Measurements from ENCODE around the gene UGT2B10. TPM values are rescaled to one million over a fixed set of nuclear protein-coding genes. Genes with fewer than 3 reads are reported as not detected.
"Not testable (repeated sequence)": the region's sequence is repeated elsewhere in the genome, so short reads cannot be mapped to it uniquely, and the experiment has no call there.

The UGT2B10 gene
- total RNA-seq (0.05 TPM), polyA plus RNA-seq (0.02 TPM)
- long read RNA-seq, donor 1: 0 reads
- long read RNA-seq, donor 2: 0 reads
- long read RNA-seq, donor 3: 0 reads
- long read RNA-seq, donor 4: 0 reads
- long read RNA-seq, donor 5: 0 reads
- long read RNA-seq, donor 6: 0 reads
- long read RNA-seq, donor 7: 0 reads
- long read RNA-seq, donor 8: 0 reads
- long read RNA-seq, donor 9: 0 reads
- long read RNA-seq, donor 10: 0 reads

DNA sequence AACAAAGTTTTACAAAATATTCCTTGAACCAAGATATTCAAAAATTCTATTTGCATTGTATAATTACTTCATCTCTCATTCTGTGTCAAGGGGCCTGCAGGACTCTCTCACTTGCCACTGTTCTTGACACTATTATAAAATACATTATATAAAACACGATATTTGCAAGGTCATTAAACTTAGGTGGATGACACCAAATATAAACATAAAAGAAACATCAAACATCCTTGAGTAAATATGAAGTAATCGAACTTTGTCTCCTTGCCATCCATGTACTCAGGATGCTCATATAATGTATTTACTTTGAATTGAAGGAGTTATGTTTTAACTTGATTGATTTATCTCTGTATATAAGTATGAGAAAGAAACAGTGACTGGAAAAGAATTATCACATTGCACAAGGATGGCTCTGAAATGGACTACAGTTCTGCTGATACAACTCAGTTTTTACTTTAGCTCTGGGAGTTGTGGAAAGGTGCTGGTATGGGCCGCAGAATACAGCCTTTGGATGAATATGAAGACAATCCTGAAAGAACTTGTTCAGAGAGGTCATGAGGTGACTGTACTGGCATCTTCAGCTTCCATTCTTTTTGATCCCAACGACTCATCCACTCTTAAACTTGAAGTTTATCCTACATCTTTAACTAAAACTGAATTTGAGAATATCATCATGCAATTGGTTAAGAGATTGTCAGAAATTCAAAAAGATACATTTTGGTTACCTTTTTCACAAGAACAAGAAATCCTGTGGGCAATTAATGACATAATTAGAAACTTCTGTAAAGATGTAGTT is at the start of gene UGT2B10:
TSS of gene UGT2B10 (plus strand) at position 378 of the 793 bp plus-strand sequence. CDS start at position 404, 26 bp downstream.
- H3K36me3 ChIP-seq (ENCODE audit: control insufficient read depth in 2 of 2, insufficient read depth in 2 of 2, low read length in 1 of 2); H3K27ac ChIP-seq (ENCODE audit: low read depth in 1 of 2, low read length in 1 of 2); H3K27me3 ChIP-seq (ENCODE audit: control insufficient read depth in 2 of 2, insufficient read depth in 1 of 2, low read length in 1 of 2); DNase-seq (ENCODE audit: low read depth in 6 of 9, low spot score in 9 of 9); H3K9me3 ChIP-seq (ENCODE audit: control insufficient read depth in 2 of 2, insufficient read depth in 1 of 2, low read length in 1 of 2); H3K4me3 ChIP-seq (ENCODE audit: low read length in 2 of 2); H3K4me1 ChIP-seq (ENCODE audit: control insufficient read depth in 2 of 2, insufficient read depth in 2 of 2, low read length in 2 of 2): not testable (repeated sequence)
- 80% methylated on average over 4 of the region's 4 CpGs for WGBS

DNA sequence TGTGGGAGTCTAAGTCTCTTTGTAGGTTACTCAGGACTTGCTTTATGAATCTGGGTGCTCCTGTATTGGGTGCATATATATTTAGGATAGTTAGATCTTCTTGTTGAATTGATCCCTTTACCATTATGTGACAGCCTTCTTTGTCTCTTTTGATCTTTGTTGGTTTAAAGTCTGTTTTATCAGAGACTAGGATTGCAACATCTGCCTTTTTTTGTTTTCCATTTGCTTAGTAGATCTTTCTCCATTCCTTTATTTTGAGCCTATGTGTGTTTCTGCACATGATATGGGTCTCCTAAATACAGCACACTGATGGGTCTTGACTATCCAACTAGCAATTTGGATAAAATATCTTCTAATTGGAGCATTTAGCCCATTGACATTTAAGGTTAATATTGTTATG is 44.0 kb upstream of the UGT2B10 start:
- H3K4me1 ChIP-seq (ENCODE audit: control insufficient read depth in 2 of 2, insufficient read depth in 2 of 2, low read length in 2 of 2); DNase-seq (ENCODE audit: low read depth in 6 of 9, low spot score in 9 of 9); H3K27me3 ChIP-seq (ENCODE audit: control insufficient read depth in 2 of 2, insufficient read depth in 1 of 2, low read length in 1 of 2); H3K36me3 ChIP-seq (ENCODE audit: control insufficient read depth in 2 of 2, insufficient read depth in 2 of 2, low read length in 1 of 2); H3K27ac ChIP-seq (ENCODE audit: low read depth in 1 of 2, low read length in 1 of 2); H3K9me3 ChIP-seq (ENCODE audit: control insufficient read depth in 2 of 2, insufficient read depth in 1 of 2, low read length in 1 of 2); H3K4me3 ChIP-seq (ENCODE audit: low read length in 2 of 2): not testable (repeated sequence)

DNA sequence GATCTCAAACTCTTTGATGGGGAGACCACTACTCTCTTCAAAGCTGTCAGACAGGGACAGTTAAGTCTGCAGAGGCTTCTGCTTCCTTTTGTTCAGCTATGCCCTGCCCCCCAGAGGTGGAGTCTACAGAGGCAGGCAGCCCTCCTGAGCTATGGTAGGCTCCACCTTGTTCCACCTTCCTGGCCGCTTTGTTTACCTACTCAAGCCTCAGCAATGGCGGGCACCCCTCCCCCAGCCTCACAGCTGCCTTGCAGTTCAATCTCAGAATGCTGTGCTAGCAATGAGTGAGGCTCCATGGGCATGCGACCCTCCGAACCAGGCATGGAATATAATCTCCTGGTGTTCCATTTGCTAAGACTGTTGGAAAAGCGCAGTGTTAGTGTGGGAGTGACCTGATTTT is 42.1 kb upstream of the UGT2B10 start:
- 88% methylated on average over 5 of the region's 5 CpGs for WGBS
- no peaks in the 10 kb centered on the region for H3K27me3 ChIP-seq (ENCODE audit: control insufficient read depth in 2 of 2, insufficient read depth in 1 of 2, low read length in 1 of 2)
- DNase-seq (ENCODE audit: low read depth in 6 of 9, low spot score in 9 of 9): no peak
- H3K4me3 ChIP-seq (ENCODE audit: low read length in 2 of 2): no peak overlapping the region
- no peak overlapping the region for H3K27ac ChIP-seq (ENCODE audit: low read depth in 1 of 2, low read length in 1 of 2)
- H3K36me3 ChIP-seq (ENCODE audit: control insufficient read depth in 2 of 2, insufficient read depth in 2 of 2, low read length in 1 of 2): no peaks in the 10 kb centered on the region
- no peaks in the 10 kb centered on the region for H3K9me3 ChIP-seq (ENCODE audit: control insufficient read depth in 2 of 2, insufficient read depth in 1 of 2, low read length in 1 of 2)
- no peaks in the 10 kb centered on the region for H3K4me1 ChIP-seq (ENCODE audit: control insufficient read depth in 2 of 2, insufficient read depth in 2 of 2, low read length in 2 of 2)

DNA sequence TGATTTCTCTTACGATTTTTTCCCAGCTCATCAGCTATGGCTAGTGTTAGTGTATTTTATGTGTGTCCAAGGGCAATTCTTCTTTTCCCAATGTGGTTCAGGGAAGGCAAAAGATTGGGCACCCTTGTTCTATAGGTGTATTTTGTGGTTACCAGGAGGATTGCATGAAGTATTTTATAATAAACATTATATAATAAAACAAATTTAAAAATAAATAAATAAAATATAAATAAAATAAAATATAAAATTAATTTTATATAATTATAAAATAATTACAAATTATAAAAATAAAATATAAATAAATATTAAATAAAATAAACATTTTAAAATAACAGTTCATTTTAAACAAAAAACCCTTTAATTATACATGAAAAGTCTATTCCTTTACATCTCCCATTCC is 35.6 kb upstream of the UGT2B10 start:
- DNase-seq (ENCODE audit: low read depth in 6 of 9, low spot score in 9 of 9): no peak
- WGBS: 92% methylated on average over 1 of the region's 1 CpG
- Histone ChIP-seq H3K4me3 (ENCODE audit: low read length in 2 of 2) (no peak overlapping the region), H3K36me3 (ENCODE audit: control insufficient read depth in 2 of 2, insufficient read depth in 2 of 2, low read length in 1 of 2) (no peaks in the 10 kb centered on the region), H3K9me3 (ENCODE audit: control insufficient read depth in 2 of 2, insufficient read depth in 1 of 2, low read length in 1 of 2) (no peaks in the 10 kb centered on the region), H3K27ac (ENCODE audit: low read depth in 1 of 2, low read length in 1 of 2) (no peak overlapping the region), H3K4me1 (ENCODE audit: control insufficient read depth in 2 of 2, insufficient read depth in 2 of 2, low read length in 2 of 2) (no peaks in the 10 kb centered on the region), H3K27me3 (ENCODE audit: control insufficient read depth in 2 of 2, insufficient read depth in 1 of 2, low read length in 1 of 2) (no peaks in the 10 kb centered on the region)

DNA sequence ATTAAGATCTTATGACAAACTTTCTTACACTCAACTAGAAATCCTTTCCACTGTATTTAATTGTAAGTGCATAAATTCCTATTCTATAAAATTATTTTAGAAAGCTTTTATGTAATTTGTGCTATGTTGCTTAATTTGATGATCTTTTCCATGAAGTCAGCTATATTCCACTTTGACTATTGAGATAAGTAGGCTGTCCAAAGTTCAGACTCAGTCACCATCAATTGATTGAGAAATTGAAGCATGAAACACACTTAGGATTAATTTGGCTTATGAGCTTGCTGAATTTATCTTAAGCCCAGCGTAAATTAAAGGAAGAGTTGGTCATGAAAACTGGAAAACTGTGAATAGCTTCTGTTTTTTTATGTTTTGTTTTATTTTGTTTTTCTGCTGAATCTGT is 18.7 kb upstream of the UGT2B10 start:
- Histone ChIP-seq H3K4me1 (ENCODE audit: control insufficient read depth in 2 of 2, insufficient read depth in 2 of 2, low read length in 2 of 2) (no peaks in the 10 kb centered on the region), H3K36me3 (ENCODE audit: control insufficient read depth in 2 of 2, insufficient read depth in 2 of 2, low read length in 1 of 2) (no peaks in the 10 kb centered on the region), H3K27me3 (ENCODE audit: control insufficient read depth in 2 of 2, insufficient read depth in 1 of 2, low read length in 1 of 2) (no peaks in the 10 kb centered on the region), H3K27ac (ENCODE audit: low read depth in 1 of 2, low read length in 1 of 2) (no peak overlapping the region), H3K9me3 (ENCODE audit: control insufficient read depth in 2 of 2, insufficient read depth in 1 of 2, low read length in 1 of 2) (no peaks in the 10 kb centered on the region), H3K4me3 (ENCODE audit: low read length in 2 of 2) (no peak overlapping the region)
- no peak for DNase-seq (ENCODE audit: low read depth in 6 of 9, low spot score in 9 of 9)
- 89% methylated on average over 1 of the region's 1 CpG for WGBS

DNA sequence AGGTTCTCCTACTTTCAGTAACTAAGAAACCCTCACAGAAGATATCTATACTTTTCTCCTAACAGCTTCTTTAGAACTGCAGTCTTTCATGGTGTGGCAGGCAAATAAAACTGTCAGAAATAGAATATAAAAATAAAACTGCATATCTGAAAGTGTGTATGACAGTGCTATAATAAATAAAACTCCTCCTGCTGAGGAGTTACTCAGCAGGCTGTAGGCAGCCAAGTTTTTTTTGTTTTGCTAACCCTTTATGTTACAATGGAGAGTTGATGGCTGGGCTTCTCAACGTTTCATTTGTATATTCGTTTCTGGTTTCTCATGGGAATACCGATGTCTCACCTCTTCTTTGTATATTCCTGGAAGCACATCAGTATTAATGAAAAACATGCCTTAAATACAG is 18.2 kb upstream of the UGT2B10 start:
- no peak for DNase-seq (ENCODE audit: low read depth in 6 of 9, low spot score in 9 of 9)
- Histone ChIP-seq H3K27me3 (ENCODE audit: control insufficient read depth in 2 of 2, insufficient read depth in 1 of 2, low read length in 1 of 2) (no peaks in the 10 kb centered on the region), H3K4me1 (ENCODE audit: control insufficient read depth in 2 of 2, insufficient read depth in 2 of 2, low read length in 2 of 2) (no peaks in the 10 kb centered on the region), H3K4me3 (ENCODE audit: low read length in 2 of 2) (no peak overlapping the region), H3K36me3 (ENCODE audit: control insufficient read depth in 2 of 2, insufficient read depth in 2 of 2, low read length in 1 of 2) (no peaks in the 10 kb centered on the region), H3K27ac (ENCODE audit: low read depth in 1 of 2, low read length in 1 of 2) (no peak overlapping the region), H3K9me3 (ENCODE audit: control insufficient read depth in 2 of 2, insufficient read depth in 1 of 2, low read length in 1 of 2) (no peaks in the 10 kb centered on the region)
- WGBS: 58% methylated on average over 3 of the region's 3 CpGs

DNA sequence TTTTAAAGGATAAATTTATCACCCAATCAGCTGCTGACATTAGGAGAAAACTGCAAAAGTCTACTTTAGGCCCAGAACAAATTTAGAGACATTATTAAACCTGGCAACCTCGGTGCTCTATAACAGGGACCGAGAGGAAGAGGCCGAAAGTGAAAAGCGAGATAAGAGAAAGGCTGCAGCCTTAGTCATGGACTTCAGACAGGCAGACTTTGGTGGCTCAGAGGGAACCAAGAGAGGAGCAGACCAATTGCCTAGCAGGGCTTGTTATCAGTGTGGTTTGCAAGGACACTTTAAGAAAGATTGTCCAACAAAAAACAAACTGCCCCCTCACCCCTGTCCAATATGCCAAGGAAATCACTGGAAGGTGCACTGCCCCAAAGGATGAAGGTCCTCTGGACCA is 12.8 kb upstream of the UGT2B10 start:
- DNase-seq (ENCODE audit: low read depth in 6 of 9, low spot score in 9 of 9): no peak
- no peaks in the 10 kb centered on the region for H3K27me3 ChIP-seq (ENCODE audit: control insufficient read depth in 2 of 2, insufficient read depth in 1 of 2, low read length in 1 of 2)
- no peaks in the 10 kb centered on the region for H3K4me1 ChIP-seq (ENCODE audit: control insufficient read depth in 2 of 2, insufficient read depth in 2 of 2, low read length in 2 of 2)
- no peak overlapping the region for H3K4me3 ChIP-seq (ENCODE audit: low read length in 2 of 2)
- H3K27ac ChIP-seq (ENCODE audit: low read depth in 1 of 2, low read length in 1 of 2): no peak overlapping the region
- no peaks in the 10 kb centered on the region for H3K36me3 ChIP-seq (ENCODE audit: control insufficient read depth in 2 of 2, insufficient read depth in 2 of 2, low read length in 1 of 2)
- no peaks in the 10 kb centered on the region for H3K9me3 ChIP-seq (ENCODE audit: control insufficient read depth in 2 of 2, insufficient read depth in 1 of 2, low read length in 1 of 2)
- 96% methylated on average over 4 of the region's 4 CpGs for WGBS

DNA sequence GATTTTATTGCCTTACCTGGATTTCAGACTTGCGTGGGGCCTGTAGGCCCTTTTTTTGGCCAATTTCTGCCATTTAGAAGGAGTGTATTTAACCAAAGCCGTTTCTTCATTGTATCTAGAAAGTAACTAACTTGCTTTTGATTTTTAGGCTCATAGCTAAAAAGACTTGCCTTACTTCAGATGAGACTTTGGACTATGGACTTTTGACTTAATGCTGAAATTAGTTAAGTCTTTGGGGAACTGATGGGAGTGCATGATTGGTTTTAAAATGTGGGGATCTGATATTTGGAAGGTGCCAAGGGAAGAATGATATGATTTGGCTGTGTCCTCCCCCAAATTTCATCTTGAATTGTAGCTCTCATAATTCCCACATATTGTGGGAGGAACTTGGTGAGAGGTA is 7.7 kb upstream of the UGT2B10 start:
- no peak for DNase-seq (ENCODE audit: low read depth in 6 of 9, low spot score in 9 of 9)
- Histone ChIP-seq H3K9me3 (ENCODE audit: control insufficient read depth in 2 of 2, insufficient read depth in 1 of 2, low read length in 1 of 2) (no peaks in the 10 kb centered on the region), H3K4me3 (ENCODE audit: low read length in 2 of 2) (no peak overlapping the region), H3K27ac (ENCODE audit: low read depth in 1 of 2, low read length in 1 of 2) (no peak overlapping the region), H3K4me1 (ENCODE audit: control insufficient read depth in 2 of 2, insufficient read depth in 2 of 2, low read length in 2 of 2) (no peaks in the 10 kb centered on the region), H3K36me3 (ENCODE audit: control insufficient read depth in 2 of 2, insufficient read depth in 2 of 2, low read length in 1 of 2) (no peaks in the 10 kb centered on the region), H3K27me3 (ENCODE audit: control insufficient read depth in 2 of 2, insufficient read depth in 1 of 2, low read length in 1 of 2) (no peaks in the 10 kb centered on the region)
- 66% methylated on average over 2 of the region's 2 CpGs for WGBS

DNA sequence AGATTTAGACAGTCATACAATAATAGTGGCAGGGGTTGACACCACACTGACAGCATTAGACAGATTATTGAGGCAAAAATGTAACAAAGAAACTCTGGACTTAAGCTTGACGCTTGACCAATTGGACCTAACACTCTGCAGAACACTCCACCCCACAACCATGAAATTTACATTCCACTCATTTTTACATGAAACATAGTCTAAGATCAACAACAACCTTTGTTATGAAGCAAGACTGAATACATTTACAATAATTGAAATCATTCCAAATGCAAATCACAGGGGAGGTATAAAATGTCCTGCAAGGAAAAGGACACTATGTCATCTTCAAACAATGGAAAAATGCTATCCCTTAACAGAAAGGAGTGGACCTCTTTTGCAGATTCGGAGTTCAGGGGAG is 4.9 kb upstream of the UGT2B10 start:
- no peak for DNase-seq (ENCODE audit: low read depth in 6 of 9, low spot score in 9 of 9)
- WGBS: 92% methylated on average over 2 of the region's 2 CpGs
- Histone ChIP-seq H3K4me1 (ENCODE audit: control insufficient read depth in 2 of 2, insufficient read depth in 2 of 2, low read length in 2 of 2) (no peaks in the 10 kb centered on the region), H3K27ac (ENCODE audit: low read depth in 1 of 2, low read length in 1 of 2) (no peak overlapping the region), H3K36me3 (ENCODE audit: control insufficient read depth in 2 of 2, insufficient read depth in 2 of 2, low read length in 1 of 2) (no peaks in the 10 kb centered on the region), H3K27me3 (ENCODE audit: control insufficient read depth in 2 of 2, insufficient read depth in 1 of 2, low read length in 1 of 2) (no peaks in the 10 kb centered on the region), H3K9me3 (ENCODE audit: control insufficient read depth in 2 of 2, insufficient read depth in 1 of 2, low read length in 1 of 2) (no peaks in the 10 kb centered on the region), H3K4me3 (ENCODE audit: low read length in 2 of 2) (no peak overlapping the region)

Data from thymus (tissue), 14 donors.